Panc1 (cell line): Measurements from ENCODE around the gene AP3B1. TPM values are rescaled to one million over a fixed set of nuclear protein-coding genes. Genes with fewer than 3 reads are reported as not detected.

Experiments
- ATAC-seq: fragments of 200-7000 bp; cut with Tn5 transposase; 2 replicates; pipeline ENCODE4 v1.9.1; 2020; ENCODE audit warnings: mild to moderate bottlenecking, moderate library complexity
- BruUV-seq: library from RNA; stranded (reverse); fragments of 400-500 nt; replicated peaks from 2 replicates; lab custom pipeline; 2021; lab: Mats Ljungman, UMichigan
- CTCF ChIA-PET: fragments of 300-600 bp; sonication (Branson Sonifier 250); formaldehyde crosslinking; loops from one replicate; lab custom pipeline; 2022; ENCODE audit warnings: antibody characterized with exemption; lab: Charles Lee
- POLR2A ChIA-PET: fragments of 300-600 bp; sonication (Branson Sonifier 250); formaldehyde crosslinking; loops from one replicate; lab custom pipeline; 2022; ENCODE audit warnings: antibody characterized with exemption; lab: Charles Lee
- DNase-seq: peaks from one replicate; pipeline ENCODE4 v3.0.0-alpha.2; 2010; ENCODE audit warnings: low read depth, low spot score
- H3K27ac ChIP-seq: 2 replicates; pipeline ENCODE4 v1.5.1; 2011; ENCODE audit warnings: mild to moderate bottlenecking, low read length, inconsistent platforms
- H3K27me3 ChIP-seq: fragments of 200-500 bp; sonication (Bioruptor generic); 2 replicates; pipeline ENCODE4 v1.6.0; 2014; ENCODE audit warnings: low read length, inconsistent platforms; ENCODE audit not compliant: control insufficient read depth, insufficient read depth
- H3K36me3 ChIP-seq: fragments of 200-500 bp; sonication (Bioruptor generic); 2 replicates; pipeline ENCODE4 v1.5.1; 2014; ENCODE audit warnings: inconsistent platforms, mild to moderate bottlenecking, low read length, moderate library complexity; ENCODE audit not compliant: control insufficient read depth, insufficient read depth
- H3K4me1 ChIP-seq: 2 replicates; pipeline ENCODE4 v1.5.1; 2011; ENCODE audit warnings: inconsistent platforms, mild to moderate bottlenecking, low read length, moderate library complexity; ENCODE audit not compliant: control insufficient read depth, insufficient read depth
- H3K4me3 ChIP-seq, 2 experiments: 2 replicates each; pipeline ENCODE4 v1.5.1; 2011 to 2012; ENCODE audit warnings: low read depth in 2 of 2, low read length in 2 of 2, mild to moderate bottlenecking in 2 of 2, inconsistent platforms in 1 of 2, moderate library complexity in 1 of 2
- H3K9me3 ChIP-seq: fragments of 200-500 bp; sonication (Bioruptor generic); 2 replicates; pipeline ENCODE4 v1.5.1; 2014; ENCODE audit warnings: low read depth, mild to moderate bottlenecking, inconsistent platforms, low read length, moderate library complexity; ENCODE audit not compliant: control insufficient read depth, insufficient read depth
- CTCF ChIP-seq: fragments of 450-650 bp; IDR thresholded peaks from 2 replicates; pipeline ENCODE4 v1.5.1; 2017; ENCODE audit warnings: mild to moderate bottlenecking
- POLR2AphosphoS5 ChIP-seq: IDR thresholded peaks from 2 replicates; pipeline ENCODE4 v1.6.1; 2012; ENCODE audit warnings: mild to moderate bottlenecking, low read depth, low read length, moderate library complexity
- REST ChIP-seq, 2 experiments: IDR thresholded peaks; 2 replicates each; pipeline ENCODE4 v1.6.1; 2011 to 2012; ENCODE audit warnings: low read depth in 2 of 2, control low read depth in 1 of 2, low read length in 1 of 2, mild to moderate bottlenecking in 1 of 2, moderate library complexity in 1 of 2; ENCODE audit not compliant: insufficient read depth in 1 of 2
- SIN3A ChIP-seq: IDR thresholded peaks from 2 replicates; pipeline ENCODE4 v1.6.1; 2012; ENCODE audit warnings: low read depth, mild to moderate bottlenecking, low read length, moderate library complexity, borderline replicate concordance; ENCODE audit not compliant: insufficient read depth
- TCF7L2 ChIP-seq: IDR thresholded peaks from 2 replicates; pipeline ENCODE4 v1.6.1; 2011; ENCODE audit warnings: mild to moderate bottlenecking, low read depth, low read length, inconsistent platforms
- in situ Hi-C: cut with HindIII; loops from 2 replicates; pipeline ENCODE4 v1.10.0; 2016; ENCODE audit warnings: low sequenced_read_pairs, low pct_unique_long_range_greater_than_20kb
- intact Hi-C: fragments of 100-400 bp; cut with micrococcal nuclease; formaldehyde crosslinking; loops from one replicate; pipeline ENCODE4 v1.10.0; 2022; ENCODE audit not compliant: unreplicated experiment
- total RNA-seq: library from RNA; stranded (reverse); gene quantifications from one replicate; pipeline ENCODE4 v1.2.1, GENCODE V29; 2021; ENCODE audit not compliant: unreplicated experiment

Gene AP3B1
- total RNA-seq, 1 experiment from 2014 or later, result 55.4 TPM

DNA sequence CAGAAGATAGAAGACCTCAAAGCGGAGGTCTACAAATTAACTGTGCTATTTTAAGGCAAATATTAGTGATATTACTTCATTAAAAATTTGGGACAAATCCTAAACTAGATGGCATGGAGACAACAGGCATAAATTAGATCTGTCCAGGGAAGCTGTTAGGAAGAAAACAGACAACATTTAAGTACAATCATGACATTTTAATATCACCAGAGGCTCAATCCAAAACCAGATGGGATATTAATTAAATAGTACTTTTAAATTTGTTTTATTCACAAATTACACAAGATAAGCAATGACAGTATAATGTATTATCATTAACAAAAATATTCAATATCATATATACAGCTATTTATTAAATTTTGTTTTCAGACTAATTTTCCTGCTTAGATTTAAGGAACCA, 161.1 kb downstream of the AP3B1 start:
- intact Hi-C loops (no loop called here), in situ Hi-C loops (no loop called here)
- no peak overlapping the region for H3K4me3 ChIP-seq
- no peak overlapping the region for H3K27ac ChIP-seq
- DNase-seq (no peak), ATAC-seq (no peak)
- H3K27me3 ChIP-seq, result no peaks in the 10 kb centered on the region
- ChIA-PET POLR2A (no interaction called here), CTCF (no interaction called here)
- H3K4me1 ChIP-seq, result no peaks in the 10 kb centered on the region
- TF ChIP-seq CTCF, result no peak
- no peak for TF ChIP-seq POLR2AphosphoS5
- TF ChIP-seq TCF7L2, result no peak
- no peak for TF ChIP-seq SIN3A
- no peak for TF ChIP-seq REST (IDR thresholded peaks at IDR 0.05; ENCODE audit: insufficient read depth in 1 of 2, low read depth in 2 of 2, low read length in 1 of 2)
- no peaks in the 10 kb centered on the region; the same call in 1 of the 2 replicates for H3K36me3 ChIP-seq
- H3K9me3 ChIP-seq, result no peaks in the 10 kb centered on the region
- no TSS peak for BruUV-seq

GRCh38 chr5:78132507-78132906, 162.0 kb downstream of the AP3B1 start:
- Histone ChIP-seq H3K4me1 (no peaks in the 10 kb centered on the region), H3K4me3 (no peak overlapping the region), H3K27me3 (no peaks in the 10 kb centered on the region), H3K27ac (no peak overlapping the region), H3K36me3 (no peaks in the 10 kb centered on the region; the same call in 1 of the 2 replicates), H3K9me3 (no peaks in the 10 kb centered on the region)
- TF ChIP-seq SIN3A (no peak), POLR2AphosphoS5 (no peak), REST (IDR thresholded peaks at IDR 0.05; ENCODE audit: insufficient read depth in 1 of 2, low read depth in 2 of 2, low read length in 1 of 2) (no peak), CTCF (no peak), TCF7L2 (no peak)
- DNase-seq (no peak), ATAC-seq (no peak)
- ChIA-PET POLR2A (no interaction called here), CTCF (no interaction called here)
- in situ Hi-C loops (no loop called here), intact Hi-C loops (no loop called here)
- no TSS peak for BruUV-seq
